DOHH2 (cell line): ENCODE data around the gene RAMP1.

Source experiments
- H3F3A ChIP-seq: fragments of 200-600 bp; sonication (generic), shearing (Covaris generic); 2 replicates; pipeline ENCODE4 v1.6.0; 2016; ENCODE audit warnings: antibody characterized with exemption, mild to moderate bottlenecking; ENCODE audit not compliant: control insufficient read depth, insufficient read depth
- H3K27ac ChIP-seq: fragments of 200-600 bp; sonication (generic); 2 replicates; pipeline ENCODE4 v1.5.1; 2014; ENCODE audit warnings: low read depth, mild to moderate bottlenecking, low read length, moderate library complexity
- H3K27me3 ChIP-seq: fragments of 200-600 bp; sonication (generic); 2 replicates; pipeline ENCODE4 v1.6.1; 2014; ENCODE audit warnings: mild to moderate bottlenecking, low read length, mixed read lengths; ENCODE audit not compliant: control insufficient read depth
- H3K36me3 ChIP-seq: fragments of 200-600 bp; sonication (generic); 2 replicates; pipeline ENCODE4 v1.6.1; 2014; ENCODE audit warnings: mild to moderate bottlenecking, low read length, moderate library complexity, mixed read lengths; ENCODE audit not compliant: control insufficient read depth
- H3K4me1 ChIP-seq: fragments of 200-600 bp; sonication (generic); 2 replicates; pipeline ENCODE4 v1.6.1; 2014; ENCODE audit warnings: mild to moderate bottlenecking, low read length, mixed read lengths; ENCODE audit not compliant: control insufficient read depth
- H3K4me2 ChIP-seq: fragments of 200-600 bp; sonication (generic); 2 replicates; pipeline ENCODE4 v1.6.0; 2014; ENCODE audit warnings: mild to moderate bottlenecking, low read length, moderate library complexity
- H3K4me3 ChIP-seq: fragments of 200-600 bp; sonication (generic); 2 replicates; pipeline ENCODE4 v1.5.1; 2014; ENCODE audit warnings: mild to moderate bottlenecking, low read length, mixed read lengths
- H3K79me2 ChIP-seq: fragments of 200-600 bp; sonication (generic); 2 replicates; pipeline ENCODE4 v1.6.1; 2014; ENCODE audit warnings: mild to moderate bottlenecking, low read length, mixed read lengths; ENCODE audit not compliant: control insufficient read depth
- H3K9me2 ChIP-seq: fragments of 200-600 bp; sonication (generic); replicated peaks from 2 replicates; pipeline ENCODE4 v1.6.1; 2014; ENCODE audit warnings: mild to moderate bottlenecking, low read length, mixed read lengths; ENCODE audit not compliant: control insufficient read depth
- H3K9me3 ChIP-seq: fragments of 200-600 bp; sonication (generic); 2 replicates; pipeline ENCODE4 v1.6.1; 2014; ENCODE audit warnings: antibody characterized with exemption, low read length, mixed read lengths; ENCODE audit not compliant: control insufficient read depth, insufficient read depth
- H4K20me1 ChIP-seq: fragments of 200-600 bp; sonication (generic); 2 replicates; pipeline ENCODE4 v1.6.0; 2014; ENCODE audit warnings: low read depth, mild to moderate bottlenecking, antibody characterized with exemption, low read length, moderate library complexity; ENCODE audit not compliant: control insufficient read depth, insufficient read depth
- EZH2phosphoT487 ChIP-seq: fragments of 200-600 bp; sonication (generic); IDR thresholded peaks from 2 replicates; pipeline ENCODE4 v1.6.1; 2017; ENCODE audit warnings: borderline replicate concordance, mild to moderate bottlenecking, antibody characterized with exemption, low read length, moderate library complexity, mixed read lengths
- TF ChIP-seq, protein P1 (sequence below): fragments of 200-600 bp; sonication (generic); IDR thresholded peaks from one replicate; pipeline ENCODE4 v1.5.1; 2014; ENCODE audit warnings: antibody characterized with exemption, mild to moderate bottlenecking, low read depth, low read length; ENCODE audit not compliant: poor library complexity, severe bottlenecking

Gene RAMP1

DNA sequence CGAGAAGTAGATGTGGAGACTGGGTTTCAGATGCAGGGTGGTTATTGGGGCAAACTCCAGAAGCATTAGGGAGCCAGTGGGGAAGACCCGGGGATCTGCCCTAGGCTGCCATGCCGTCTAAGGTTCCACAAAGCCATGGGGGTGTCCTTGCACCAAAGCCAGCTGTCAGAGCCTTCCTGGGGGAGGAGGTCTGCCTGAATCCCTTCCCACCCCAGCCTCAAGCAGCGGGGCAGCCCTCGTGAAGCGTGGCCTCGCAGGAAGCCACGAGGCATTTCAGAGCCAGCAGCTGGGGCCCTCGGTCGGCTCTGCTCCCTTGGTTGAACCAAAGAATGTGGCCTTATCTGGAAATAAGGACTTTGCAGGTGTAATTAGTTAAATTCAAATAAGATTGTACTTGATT is 56.2 kb downstream of the RAMP1 start:
- Histone ChIP-seq H3K27ac (no peak overlapping the region), H3K36me3 (0 out of 2 replicates have a peak, but pooled peaks cover 1% of the 10 kb centered on the region), H4K20me1 (no peaks in the 10 kb centered on the region), H3K4me3 (no peak overlapping the region), H3K79me2 (no peaks in the 10 kb centered on the region), H3F3A (no peaks in the 10 kb centered on the region), H3K27me3 (no peaks in the 10 kb centered on the region), H3K9me2 (no peaks in the 10 kb centered on the region), H3K4me2 (no peak overlapping the region), H3K4me1 (peaks cover 13% of the 10 kb centered on the region), H3K9me3 (no peaks in the 10 kb centered on the region)
- TF ChIP-seq EZH2phosphoT487: no peak
- TF ChIP-seq, protein P1, sequence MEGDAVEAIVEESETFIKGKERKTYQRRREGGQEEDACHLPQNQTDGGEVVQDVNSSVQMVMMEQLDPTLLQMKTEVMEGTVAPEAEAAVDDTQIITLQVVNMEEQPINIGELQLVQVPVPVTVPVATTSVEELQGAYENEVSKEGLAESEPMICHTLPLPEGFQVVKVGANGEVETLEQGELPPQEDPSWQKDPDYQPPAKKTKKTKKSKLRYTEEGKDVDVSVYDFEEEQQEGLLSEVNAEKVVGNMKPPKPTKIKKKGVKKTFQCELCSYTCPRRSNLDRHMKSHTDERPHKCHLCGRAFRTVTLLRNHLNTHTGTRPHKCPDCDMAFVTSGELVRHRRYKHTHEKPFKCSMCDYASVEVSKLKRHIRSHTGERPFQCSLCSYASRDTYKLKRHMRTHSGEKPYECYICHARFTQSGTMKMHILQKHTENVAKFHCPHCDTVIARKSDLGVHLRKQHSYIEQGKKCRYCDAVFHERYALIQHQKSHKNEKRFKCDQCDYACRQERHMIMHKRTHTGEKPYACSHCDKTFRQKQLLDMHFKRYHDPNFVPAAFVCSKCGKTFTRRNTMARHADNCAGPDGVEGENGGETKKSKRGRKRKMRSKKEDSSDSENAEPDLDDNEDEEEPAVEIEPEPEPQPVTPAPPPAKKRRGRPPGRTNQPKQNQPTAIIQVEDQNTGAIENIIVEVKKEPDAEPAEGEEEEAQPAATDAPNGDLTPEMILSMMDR: no peak

DNA sequence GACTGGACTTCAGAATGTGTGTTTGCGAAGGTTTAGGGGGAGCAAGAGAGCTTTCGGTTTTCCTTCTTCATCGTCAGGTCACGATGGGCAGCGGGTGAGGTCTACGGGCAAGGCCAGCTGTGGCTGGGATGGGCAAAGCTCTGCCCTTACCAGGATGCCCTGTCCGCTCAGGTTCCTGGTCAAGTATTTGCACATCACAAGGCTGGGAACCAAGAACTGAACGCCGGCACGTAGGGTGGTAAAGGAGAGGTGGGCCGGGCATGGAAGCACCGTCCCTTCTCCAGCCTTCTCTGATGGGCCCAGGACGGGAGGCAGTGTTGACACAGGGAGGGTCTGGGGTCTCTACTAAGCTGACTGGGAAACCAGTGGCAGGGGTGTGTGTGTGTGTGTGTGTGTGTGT is 56.9 kb downstream of the RAMP1 start:
- Histone ChIP-seq H3K4me1 (peaks cover 13% of the 10 kb centered on the region), H3K9me2 (no peaks in the 10 kb centered on the region), H3F3A (no peaks in the 10 kb centered on the region), H3K4me2 (no peak overlapping the region), H3K9me3 (no peaks in the 10 kb centered on the region), H3K4me3 (no peak overlapping the region), H3K36me3 (no peaks in the 10 kb centered on the region), H3K27ac (no peak overlapping the region), H3K79me2 (no peaks in the 10 kb centered on the region), H4K20me1 (no peaks in the 10 kb centered on the region), H3K27me3 (no peaks in the 10 kb centered on the region)
- TF ChIP-seq EZH2phosphoT487: no peak
- TF ChIP-seq, protein P1: no peak

DNA sequence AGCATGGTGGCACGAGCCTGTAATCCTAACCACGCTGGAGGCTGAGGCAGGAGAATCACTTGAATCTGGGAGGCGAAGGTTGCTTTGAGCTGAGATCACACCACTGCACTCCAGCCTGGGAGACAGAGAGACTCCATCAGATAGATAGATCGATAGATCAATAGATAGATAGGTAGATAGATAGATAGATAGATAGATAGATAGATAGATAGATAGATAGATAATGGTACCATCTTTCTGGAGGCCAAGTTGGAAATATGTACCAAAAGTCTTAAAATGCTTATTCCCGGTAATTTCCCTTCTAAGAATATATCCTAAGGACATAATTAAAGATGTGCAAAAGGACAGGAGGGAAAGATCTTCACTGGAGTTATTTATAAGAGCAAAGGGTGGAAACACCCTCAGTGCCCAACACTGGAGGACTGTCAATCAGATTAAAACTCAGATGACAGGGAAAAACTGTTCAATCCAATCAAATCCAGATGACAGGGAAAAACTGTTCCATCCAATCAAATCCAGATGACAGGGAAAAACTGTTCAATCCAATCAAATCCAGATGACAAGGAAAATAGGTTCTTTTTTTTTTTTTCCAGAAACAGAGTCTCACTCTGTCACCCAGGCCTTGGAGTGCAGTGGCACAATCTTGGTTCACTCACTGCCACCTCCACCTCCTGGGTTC is 58.4 kb downstream of the RAMP1 start:
- Histone ChIP-seq H3K36me3 (no peaks in the 10 kb centered on the region), H4K20me1 (no peaks in the 10 kb centered on the region), H3K27ac (no peak overlapping the region), H3K4me1 (peaks cover 15% of the 10 kb centered on the region), H3K9me3 (no peaks in the 10 kb centered on the region), H3K9me2 (no peaks in the 10 kb centered on the region), H3K27me3 (no peaks in the 10 kb centered on the region), H3K4me3 (no peak overlapping the region), H3K4me2 (no peak overlapping the region), H3F3A (no peaks in the 10 kb centered on the region), H3K79me2 (no peaks in the 10 kb centered on the region)
- TF ChIP-seq EZH2phosphoT487: no peak
- TF ChIP-seq, protein P1: no peak
